Cardiac muscle cell (in vitro differentiated cells and primary cell): ENCODE results near the gene OPN1SW. TPM values are rescaled to one million over a fixed set of nuclear protein-coding genes. Genes with fewer than 3 reads are reported as not detected.

Source experiments
- DNase-seq, 2 donors: peaks; one replicate each; pipeline versions ENCODE4 v3.0.0 to v3.0.0-alpha.2; 2010 to 2017; ENCODE audit warnings: low read depth in 1 of 2, low spot score in 1 of 2
- H3K27ac ChIP-seq: fragments of 200-600 bp; sonication (generic); 2 replicates; pipeline ENCODE4 v1.5.1; 2016
- H3K27me3 ChIP-seq: fragments of 200-600 bp; sonication (generic); 2 replicates; pipeline ENCODE4 v1.6.0; 2016; ENCODE audit warnings: control low read depth
- H3K36me3 ChIP-seq: fragments of 200-600 bp; sonication (generic); 2 replicates; pipeline ENCODE4 v1.5.1; 2016; ENCODE audit warnings: control low read depth
- H3K4me1 ChIP-seq: fragments of 200-600 bp; sonication (generic); 2 replicates; pipeline ENCODE4 v1.8.1; 2017; ENCODE audit warnings: low read depth, mild to moderate bottlenecking, mixed run types
- H3K4me3 ChIP-seq: fragments of 200-600 bp; sonication (generic); 2 replicates; pipeline ENCODE4 v1.5.1; 2016; ENCODE audit warnings: mild to moderate bottlenecking
- H3K9me3 ChIP-seq: fragments of 200-600 bp; sonication (generic); 2 replicates; pipeline ENCODE4 v1.5.1; 2017; ENCODE audit warnings: low read depth, mild to moderate bottlenecking, control low read depth
- CTCF ChIP-seq: IDR thresholded peaks from 2 replicates; pipeline ENCODE4 v1.5.1; 2012; ENCODE audit warnings: low read depth, mild to moderate bottlenecking, low read length
- polyA plus RNA-seq: library from polyadenylated mRNA; unstranded; fragments of >200 nt; fragmentation: Nextera tagmentation; extraction: Ambion mirVana; gene quantifications from 2 replicates; pipeline ENCODE4 v1.2.1, GENCODE V29; 2016
- total RNA-seq: library from RNA; depleted of rRNA; stranded (reverse); fragments of >200 nt; gene quantifications from 2 replicates; pipeline ENCODE4 v1.2.3, GENCODE V29; 2016

Gene OPN1SW
- total and polyA plus RNA-seq, 2 experiments from 2014 or later = 2.1 TPM; not detected in 1

- Histone ChIP-seq H3K9me3 (no peaks in the 10 kb centered on the region), H3K4me1 (no peaks in the 10 kb centered on the region), H3K27me3 (no peaks in the 10 kb centered on the region), H3K36me3 (peaks cover 38% of the 10 kb centered on the region), H3K27ac (no peak overlapping the region), H3K4me3 (no peak overlapping the region)
- peak in 1 of 2 donors; percentile 81 for DNase-seq
- TF ChIP-seq CTCF = no peak
These were observed 5.4 kb downstream of the OPN1SW start for GRCh38 chr7:128770233-128770632.

- no peaks in the 10 kb centered on the region for H3K9me3 ChIP-seq
- H3K27ac ChIP-seq = no peak overlapping the region
- H3K4me1 ChIP-seq = no peaks in the 10 kb centered on the region
- TF ChIP-seq CTCF = no peak
- H3K27me3 ChIP-seq = no peaks in the 10 kb centered on the region
- no peak for DNase-seq
- peaks cover 61% of the 10 kb centered on the region for H3K36me3 ChIP-seq
- no peak overlapping the region for H3K4me3 ChIP-seq
These were observed 8.0 kb downstream of the OPN1SW start for GRCh38 chr7:128767475-128768110.

- no peaks in the 10 kb centered on the region for H3K9me3 ChIP-seq
- TF ChIP-seq CTCF = no peak
- peak overlapping the region; percentile 25 for H3K27ac ChIP-seq
- H3K27me3 ChIP-seq = no peaks in the 10 kb centered on the region
- H3K4me3 ChIP-seq = no peak overlapping the region
- peak in 1 of 2 donors; percentile 26 for DNase-seq
- H3K36me3 ChIP-seq = peaks cover 67% of the 10 kb centered on the region
- no peaks in the 10 kb centered on the region for H3K4me1 ChIP-seq
These were observed 12.1 kb downstream of the OPN1SW start for GRCh38 chr7:128763541-128763940.

- H3K9me3 ChIP-seq = no peaks in the 10 kb centered on the region
- H3K27me3 ChIP-seq = no peaks in the 10 kb centered on the region
- H3K4me1 ChIP-seq = no peaks in the 10 kb centered on the region
- peaks cover 65% of the 10 kb centered on the region for H3K36me3 ChIP-seq
- DNase-seq = no peak
- H3K4me3 ChIP-seq = no peak overlapping the region
- TF ChIP-seq CTCF = no peak
- H3K27ac ChIP-seq = no peak overlapping the region
These were observed 16.4 kb downstream of the OPN1SW start for GRCh38 chr7:128759242-128759641.

GRCh38 chr7:128758553-128758952, 17.0 kb downstream of the OPN1SW start:
- TF ChIP-seq CTCF = no peak
- no peaks in the 10 kb centered on the region for H3K4me1 ChIP-seq
- no peaks in the 10 kb centered on the region for H3K9me3 ChIP-seq
- H3K36me3 ChIP-seq = peaks cover 63% of the 10 kb centered on the region
- no peak overlapping the region for H3K4me3 ChIP-seq
- no peak for DNase-seq
- no peaks in the 10 kb centered on the region for H3K27me3 ChIP-seq
- no peak overlapping the region for H3K27ac ChIP-seq
